K562 (cell line): ENCODE data around the gene PCF11. TPM values are rescaled to one million over a fixed set of nuclear protein-coding genes. Genes with fewer than 3 reads are reported as not detected.

Experiments used
- CBX8 ChIP-seq: fragments of 200-600 bp; sonication (generic); IDR thresholded peaks from 2 replicates; pipeline ENCODE4 v1.6.1; 2012; ENCODE audit warnings: borderline replicate concordance, mixed run types, low read depth, mild to moderate bottlenecking, moderate library complexity, mixed read lengths, low read length, control low read depth, inconsistent platforms; ENCODE audit not compliant: poor library complexity, severe bottlenecking; ENCODE audit errors: extremely low read depth
- CEBPB ChIP-seq: fragments of 450-650 bp; IDR thresholded peaks from 2 replicates; pipeline ENCODE4 v1.6.1; 2016; ENCODE audit warnings: missing genetic modification characterization, missing compliant biosample characterization
- E2F8 ChIP-seq: fragments of 450-650 bp; IDR thresholded peaks from 2 replicates; pipeline ENCODE4 v1.7.1; 2018; ENCODE audit warnings: mild to moderate bottlenecking, low read depth; ENCODE audit not compliant: partially characterized antibody
- HDAC3 ChIP-seq: fragments of 450-650 bp; IDR thresholded peaks from 2 replicates; pipeline ENCODE4 v1.6.1; 2018; ENCODE audit warnings: borderline replicate concordance, mild to moderate bottlenecking, moderate library complexity; ENCODE audit not compliant: partially characterized antibody
- HNRNPUL1 ChIP-seq: fragments of 200-400 bp; formaldehyde crosslinking; IDR thresholded peaks from 2 replicates; pipeline ENCODE4 v1.6.1; 2017; ENCODE audit warnings: low read length
- KLF10 ChIP-seq: fragments of 250-450 bp; sonication (Bioruptor Pico); IDR thresholded peaks from 2 replicates; pipeline ENCODE4 v1.6.1; 2021; ENCODE audit warnings: matching md5 sums
- MTA2 ChIP-seq: fragments of 450-650 bp; IDR thresholded peaks from 2 replicates; pipeline ENCODE4 v1.6.1; 2016; ENCODE audit warnings: low read depth
- NFIX ChIP-seq: fragments of 250-450 bp; sonication (Bioruptor Pico); IDR thresholded peaks from 2 replicates; pipeline ENCODE4 v1.4.0; 2020; ENCODE audit warnings: low read depth, mild to moderate bottlenecking, moderate library complexity
- RBM22 ChIP-seq: fragments of 200-400 bp; formaldehyde crosslinking; IDR thresholded peaks from 2 replicates; pipeline ENCODE4 v1.6.1; 2018; ENCODE audit warnings: low read length, low read depth; ENCODE audit not compliant: poor library complexity, severe bottlenecking
- TAF15 ChIP-seq: fragments of 200-400 bp; formaldehyde crosslinking; IDR thresholded peaks from 2 replicates; pipeline ENCODE4 v1.6.1; 2017; ENCODE audit warnings: mild to moderate bottlenecking, low read depth, low read length, moderate library complexity
- TAF7 ChIP-seq: fragments of 450-650 bp; IDR thresholded peaks from 2 replicates; pipeline ENCODE4 v1.6.1; 2016; ENCODE audit warnings: missing genetic modification characterization, missing compliant biosample characterization
- ZFP30 ChIP-seq: fragments of 250-450 bp; sonication (Bioruptor Pico); IDR thresholded peaks from 2 replicates; pipeline ENCODE4 v1.8.0; 2022; ENCODE audit warnings: moderate library complexity, mild to moderate bottlenecking, inconsistent platforms, borderline replicate concordance
- ZNF445 ChIP-seq: fragments of 250-450 bp; sonication (Bioruptor Pico); IDR thresholded peaks from 2 replicates; pipeline ENCODE4 v1.4.0; 2020; ENCODE audit warnings: low read depth, mild to moderate bottlenecking, moderate library complexity
- ZSCAN29 ChIP-seq: fragments of 450-650 bp; IDR thresholded peaks from 2 replicates; pipeline ENCODE4 v1.6.1; 2017
- polyA plus RNA-seq, 8 experiments: library from polyadenylated mRNA; depleted of rRNA in 4 of 8; stranded (reverse) in 5 of 8; unstranded in 3 of 8; fragments of >200 nt; fragmentation: Nextera tagmentation in 2 of 8; fragmentation: Illumina TruSeq in 1 of 8; extraction: Ambion mirVana in 2 of 8; extraction: Trizol in 1 of 8; gene quantifications; 2 replicates each; pipeline versions ENCODE4 v1.2.1 to v1.2.3, GENCODE V29; 2011 to 2014; ENCODE audit warnings: inconsistent platforms in 1 of 8, missing spikeins in 1 of 8
- total RNA-seq, 7 experiments: library from RNA; depleted of rRNA in 6 of 7; stranded (reverse); fragments of >200 nt in 6 of 7; fragmentation: Illumina TruSeq in 2 of 7; extraction: Trizol in 2 of 7; gene quantifications; 2 replicates each; pipeline versions ENCODE4 v1.2.1 to v1.2.3, GENCODE V29; 2011 to 2021; ENCODE audit warnings: low replicate concordance in 1 of 7
- TF ChIP-seq, protein P1 (sequence below): sonication (generic); formaldehyde crosslinking; IDR thresholded peaks from 2 replicates; pipeline ENCODE4 v1.8.0; 2022; ENCODE audit warnings: mild to moderate bottlenecking, missing genetic modification reagents
- TF ChIP-seq, protein P2 (sequence below): fragments of 450-650 bp; IDR thresholded peaks from 2 replicates; pipeline ENCODE4 v1.7.0; 2016; ENCODE audit warnings: borderline replicate concordance

The PCF11 gene
- total and polyA plus RNA-seq, 9 of the 15 experiments (the other 6 are each of a cell fraction or from before 2014, with no cell fraction given), result 9.3 to 91.6 (median 54.4) TPM

DNA sequence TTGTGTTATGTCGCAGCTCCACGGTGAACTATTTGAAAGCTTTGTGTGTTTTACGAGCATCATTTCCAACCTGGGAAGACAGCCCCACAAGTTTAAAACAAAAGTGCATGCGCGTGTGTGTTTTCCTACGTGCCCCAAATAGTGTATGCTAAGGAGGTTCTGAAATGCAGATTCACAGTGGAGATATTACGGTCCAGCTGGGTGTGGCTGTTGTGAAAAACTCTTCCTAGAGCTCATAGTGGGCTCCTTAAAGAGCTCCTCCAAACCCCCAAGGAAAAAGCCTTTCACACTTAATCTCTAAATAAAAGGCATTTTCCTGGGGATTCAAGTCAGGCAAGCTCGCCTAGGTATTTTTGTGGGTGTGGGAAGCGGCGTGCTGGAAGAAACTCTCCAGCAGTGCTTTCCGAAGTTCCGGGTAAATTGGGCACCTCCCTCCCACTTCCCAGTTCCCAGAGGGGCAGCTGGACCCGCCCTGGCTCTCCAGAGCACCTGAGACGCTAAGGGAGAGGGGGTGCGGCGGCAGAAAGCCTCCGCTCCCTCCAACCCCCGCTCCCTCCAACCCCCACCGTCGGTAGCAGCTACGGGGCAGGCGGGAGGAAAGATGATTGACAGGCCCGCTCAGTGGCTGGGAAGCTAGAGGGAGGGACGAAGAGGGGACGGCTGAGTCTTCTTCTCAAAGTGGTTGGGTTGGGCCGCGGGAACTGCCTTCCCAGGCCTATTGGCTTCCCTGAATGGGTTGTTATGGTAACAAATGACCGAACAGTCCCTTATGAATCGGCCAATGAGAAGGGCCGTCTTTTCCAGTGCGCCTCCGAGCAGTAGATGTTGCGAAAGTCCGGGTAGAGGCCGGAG is 561 bp upstream of the PCF11 start (continued):
- TF ChIP-seq ZSCAN29 (no peak), RBM22 (no peak), NFIX (no peak), KLF10 (CRISPR knock-in tag) (no peak), TAF7 (no peak), CBX8 (no peak), HDAC3 (peak; percentile 15), HNRNPUL1 (no peak), E2F8 (no peak), TAF15 (no peak), CEBPB (tag) (peak; percentile 100), MTA2 (no peak; the same call in 1 of the 2 replicates), ZFP30 (CRISPR knock-in tag) (no peak), ZNF445 (CRISPR knock-in tag) (no peak)
- TF ChIP-seq, protein P1, sequence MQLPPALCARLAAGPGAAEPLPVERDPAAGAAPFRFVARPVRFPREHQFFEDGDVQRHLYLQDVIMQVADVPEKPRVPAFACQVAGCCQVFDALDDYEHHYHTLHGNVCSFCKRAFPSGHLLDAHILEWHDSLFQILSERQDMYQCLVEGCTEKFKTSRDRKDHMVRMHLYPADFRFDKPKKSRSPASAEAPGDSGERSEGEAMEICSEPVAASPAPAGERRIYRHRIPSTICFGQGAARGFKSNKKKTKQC (CRISPR knock-in tag), result no peak
- TF ChIP-seq, protein P2, sequence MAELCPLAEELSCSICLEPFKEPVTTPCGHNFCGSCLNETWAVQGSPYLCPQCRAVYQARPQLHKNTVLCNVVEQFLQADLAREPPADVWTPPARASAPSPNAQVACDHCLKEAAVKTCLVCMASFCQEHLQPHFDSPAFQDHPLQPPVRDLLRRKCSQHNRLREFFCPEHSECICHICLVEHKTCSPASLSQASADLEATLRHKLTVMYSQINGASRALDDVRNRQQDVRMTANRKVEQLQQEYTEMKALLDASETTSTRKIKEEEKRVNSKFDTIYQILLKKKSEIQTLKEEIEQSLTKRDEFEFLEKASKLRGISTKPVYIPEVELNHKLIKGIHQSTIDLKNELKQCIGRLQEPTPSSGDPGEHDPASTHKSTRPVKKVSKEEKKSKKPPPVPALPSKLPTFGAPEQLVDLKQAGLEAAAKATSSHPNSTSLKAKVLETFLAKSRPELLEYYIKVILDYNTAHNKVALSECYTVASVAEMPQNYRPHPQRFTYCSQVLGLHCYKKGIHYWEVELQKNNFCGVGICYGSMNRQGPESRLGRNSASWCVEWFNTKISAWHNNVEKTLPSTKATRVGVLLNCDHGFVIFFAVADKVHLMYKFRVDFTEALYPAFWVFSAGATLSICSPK, result no peak
